Non-pigmented ciliary epithelial cell (primary cell): ENCODE data around the gene ACE.
"Not testable (repeated sequence)": the region's sequence is repeated elsewhere in the genome, so short reads cannot be mapped to it uniquely, and the experiment has no call there.

ENCODE experiments used
- DNase-seq: peaks from one replicate; pipeline ENCODE4 v3.0.0-alpha.2; 2010; ENCODE audit warnings: low read depth

ACE gene

GRCh38 chr17:63444457-63444856 is 32.4 kb upstream of the ACE start:
- DNase-seq = no peak

- no peak for DNase-seq
Observed at GRCh38 chr17:63445065-63445464, 31.8 kb upstream of the ACE start.

DNA sequence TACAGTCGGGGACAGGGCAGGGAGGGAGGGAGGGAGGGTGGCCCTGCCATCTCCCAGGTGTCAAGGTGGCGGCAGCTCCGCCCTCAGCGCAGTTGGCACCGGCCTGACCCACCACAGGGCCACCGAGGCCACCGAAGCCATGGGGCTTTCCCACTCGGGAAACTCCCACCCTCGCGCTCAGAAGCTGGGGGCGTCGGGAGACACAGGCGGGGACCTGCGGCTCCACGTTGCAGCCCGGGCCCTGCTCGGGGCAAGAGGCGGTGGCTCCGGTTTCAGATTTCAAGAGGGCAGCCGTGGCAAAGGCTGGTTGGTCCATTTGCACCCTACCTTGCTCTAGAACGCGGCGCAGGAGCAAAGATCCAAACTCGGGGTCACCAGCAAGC is 31.3 kb upstream of the ACE start:
- DNase-seq = no peak

DNA sequence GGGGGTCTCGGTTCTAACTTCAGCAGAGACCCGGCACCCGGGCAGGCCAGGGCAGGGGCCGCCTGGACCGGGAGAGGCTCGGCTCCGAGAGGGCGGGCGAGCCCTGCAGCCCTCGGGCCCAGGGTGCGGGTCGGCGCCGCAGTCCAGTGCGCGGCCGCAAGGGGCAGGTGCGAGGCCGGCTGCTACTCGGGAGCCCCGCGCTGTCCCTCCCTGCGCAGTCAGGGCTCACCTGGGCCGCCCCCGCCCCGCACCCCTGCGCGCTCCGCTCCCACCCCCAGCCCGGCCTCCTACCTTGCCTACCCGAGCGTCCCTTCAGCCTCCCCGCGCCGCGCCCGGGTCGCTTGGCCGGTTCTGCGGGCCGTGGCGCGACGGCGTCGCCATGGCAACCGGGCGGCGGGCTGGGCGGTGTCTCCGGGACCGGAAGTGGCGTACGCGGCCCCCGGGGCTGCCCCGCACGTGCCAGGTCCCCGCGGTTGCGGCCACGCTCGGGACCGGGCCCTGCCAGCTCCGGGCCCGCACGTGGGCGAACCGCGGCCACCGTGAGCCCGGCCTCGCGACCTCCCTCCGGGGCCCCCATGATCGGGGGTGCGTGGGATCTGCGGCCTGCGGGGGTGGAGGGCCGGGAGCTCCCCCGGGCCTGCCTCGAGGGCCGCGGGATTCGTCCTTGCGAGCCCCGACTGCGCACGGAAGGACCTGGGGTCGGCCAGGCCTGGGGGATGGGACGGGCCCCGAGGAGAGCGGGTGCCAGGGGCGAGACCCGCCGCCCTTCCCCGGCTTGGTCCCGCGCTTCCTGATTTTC is 30.7 kb upstream of the ACE start, which contains the start of gene CYB561:
CYB561 (minus strand) TSS at position 353 of the 799 bp plus-strand sequence. CDS start 8,759 bp downstream, outside the sequence.
- no peak for DNase-seq

- DNase-seq = no peak
Observed at GRCh38 chr17:63446753-63447470, 29.9 kb upstream of the ACE start.

DNA sequence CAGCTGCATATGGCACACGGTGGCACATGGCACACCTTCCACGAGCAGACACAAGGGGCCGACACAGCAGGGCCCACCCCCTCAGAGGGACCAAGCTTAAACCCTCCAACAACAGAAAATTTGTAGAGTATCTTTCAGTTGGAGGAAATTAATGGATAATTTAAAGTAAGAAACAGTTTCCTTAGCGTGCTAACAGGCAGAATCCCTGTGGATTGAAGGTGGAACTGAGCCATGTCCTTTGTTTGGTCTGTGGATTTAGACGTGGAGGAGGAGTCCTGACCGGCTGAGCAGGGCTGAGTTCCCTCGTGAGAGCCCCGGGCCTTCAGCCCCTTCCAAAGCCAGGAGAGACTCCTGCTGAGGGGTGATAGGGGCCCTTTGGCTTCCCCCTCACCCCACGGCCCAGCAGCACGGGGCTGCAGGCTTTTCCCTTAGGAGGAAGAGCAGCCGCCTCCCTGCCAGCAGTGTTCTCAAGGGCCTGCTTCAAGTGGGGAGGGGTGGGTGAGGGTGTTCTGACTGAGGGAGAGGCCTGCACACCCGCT is 29.3 kb upstream of the ACE start:
- no peak for DNase-seq

DNA sequence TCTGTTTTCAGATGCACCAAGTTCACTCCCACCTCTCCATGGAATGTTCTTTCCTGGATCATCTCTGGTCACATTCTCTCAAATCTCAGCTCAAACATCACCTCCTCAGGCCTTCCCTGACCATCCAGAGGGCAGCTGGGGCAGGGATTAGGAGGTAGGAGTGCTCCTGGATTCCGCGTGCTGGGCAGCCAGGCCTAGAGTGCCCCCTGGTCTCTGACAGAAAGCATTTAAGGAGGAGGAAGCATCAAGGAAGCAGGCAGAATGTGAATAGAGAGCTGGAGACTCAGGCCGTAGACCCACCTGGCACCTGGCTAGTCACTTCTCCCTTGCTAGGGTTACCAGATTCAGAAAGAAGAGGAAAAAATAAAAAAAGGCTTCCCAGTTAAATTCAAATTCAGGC is 28.2 kb upstream of the ACE start:
- DNase-seq = no peak

DNA sequence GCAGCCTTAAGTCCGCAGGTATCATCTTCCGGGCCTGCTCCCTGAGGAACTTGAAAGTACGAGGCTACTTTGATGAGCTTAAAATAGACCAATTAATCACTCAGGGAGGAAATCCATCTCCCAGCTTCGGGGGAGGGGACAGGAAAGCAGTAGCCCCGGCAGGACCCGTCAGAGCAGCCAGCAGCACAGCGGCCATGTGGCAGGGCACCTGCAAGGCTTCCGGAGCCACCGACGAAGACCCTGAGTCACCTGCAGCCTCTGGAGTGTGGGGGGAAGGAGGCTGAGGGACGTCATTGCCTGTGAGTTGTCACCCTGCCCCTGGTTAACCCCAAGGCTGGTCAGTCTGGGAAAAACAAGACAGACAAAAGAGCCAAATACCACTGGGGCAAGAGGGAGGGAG is 26.3 kb upstream of the ACE start:
- no peak for DNase-seq

- no peak for DNase-seq
Observed at GRCh38 chr17:63451150-63451549, 25.7 kb upstream of the ACE start.

DNA sequence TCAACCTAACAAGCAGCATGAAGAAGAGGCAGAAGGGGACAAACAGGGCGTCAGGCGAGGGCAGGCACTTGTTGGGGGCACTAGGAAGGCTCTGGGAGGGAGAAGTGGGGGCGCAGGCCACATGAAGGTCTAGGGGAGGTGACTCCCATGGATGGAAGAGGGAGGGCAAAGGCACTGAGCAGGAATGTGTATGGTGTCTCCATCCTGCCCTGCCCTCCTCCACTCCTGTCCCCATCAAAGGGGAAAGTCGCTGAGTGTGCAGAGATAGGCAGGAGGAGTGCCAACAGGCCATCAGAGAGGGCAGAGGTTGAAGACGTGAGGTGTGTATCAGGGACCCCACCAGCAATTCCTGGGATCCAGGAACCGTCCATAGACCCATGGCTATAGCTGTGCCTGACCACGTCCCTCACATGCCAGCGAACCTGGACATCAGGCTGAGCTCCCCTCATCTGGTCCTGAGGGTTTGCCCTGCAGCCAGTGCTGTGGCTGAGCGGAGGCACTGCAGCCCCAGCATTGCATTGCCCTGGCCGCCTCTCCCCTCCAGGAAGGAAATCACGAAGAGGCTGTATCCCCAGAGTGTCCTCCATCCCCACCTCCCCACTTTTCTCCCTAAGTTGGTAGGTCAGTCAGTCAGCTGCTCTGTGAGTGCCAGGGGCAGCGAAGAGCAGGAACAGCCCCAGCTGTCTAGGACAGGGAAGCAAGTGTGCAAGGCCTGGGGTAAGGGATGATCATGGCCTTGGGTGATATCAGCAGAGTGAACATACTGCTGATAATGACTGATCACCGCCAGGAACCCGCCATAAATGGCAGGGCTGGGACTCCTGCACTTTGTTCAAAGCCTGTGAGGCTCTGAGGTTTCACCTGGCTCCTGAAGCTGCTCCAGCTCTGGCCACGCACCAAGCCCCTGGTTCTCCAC is 24.6 kb upstream of the ACE start:
- DNase-seq = no peak

DNA sequence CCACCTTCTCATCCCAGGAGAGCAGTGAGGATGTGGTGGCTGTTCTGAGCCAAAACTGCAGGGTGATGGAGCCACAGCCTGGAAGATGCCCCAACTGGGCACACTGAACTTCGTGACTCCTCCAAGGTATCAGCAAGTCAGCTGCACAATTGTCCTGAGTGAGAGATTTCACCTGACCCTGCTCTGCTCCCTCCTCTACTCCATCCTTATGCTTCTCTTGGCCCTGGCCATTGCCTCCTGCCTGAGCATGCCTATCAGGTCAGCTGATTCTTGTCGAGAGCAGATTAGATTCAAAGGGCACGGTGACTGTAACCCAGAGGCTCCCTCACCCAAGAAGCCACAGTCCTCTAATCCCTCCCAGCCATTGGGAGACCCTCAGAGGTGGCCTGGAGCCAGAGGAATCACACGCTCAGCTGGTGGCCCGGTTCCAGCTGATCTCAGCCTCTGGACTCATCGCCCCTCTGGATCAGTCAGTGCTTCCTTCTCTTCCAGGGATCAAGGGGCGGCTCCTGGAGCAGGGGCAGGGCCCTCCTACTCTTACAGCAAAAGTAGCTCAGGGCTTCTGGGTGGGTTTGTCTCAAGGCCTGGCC is 23.8 kb upstream of the ACE start:
- DNase-seq = no peak

DNA sequence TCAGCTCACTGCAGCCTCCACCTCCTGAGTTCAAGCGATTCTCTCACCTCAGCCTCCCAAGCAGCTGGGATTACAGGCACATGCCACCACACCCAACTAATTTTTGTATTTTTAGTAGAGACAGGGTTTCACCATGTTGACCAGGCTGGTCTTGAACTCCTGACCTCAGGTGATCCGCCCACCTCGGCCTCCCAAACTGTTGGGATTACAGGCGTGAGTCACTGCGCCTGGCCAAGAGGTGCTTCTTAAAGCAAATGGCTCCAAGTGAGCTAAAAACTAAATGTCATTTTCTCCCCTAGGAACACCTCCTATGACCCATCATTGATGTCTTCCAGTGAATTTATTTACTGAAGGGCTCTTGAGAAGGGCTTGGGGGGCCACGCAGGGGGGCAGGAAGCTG is 22.5 kb upstream of the ACE start:
- DNase-seq = not testable (repeated sequence)

DNA sequence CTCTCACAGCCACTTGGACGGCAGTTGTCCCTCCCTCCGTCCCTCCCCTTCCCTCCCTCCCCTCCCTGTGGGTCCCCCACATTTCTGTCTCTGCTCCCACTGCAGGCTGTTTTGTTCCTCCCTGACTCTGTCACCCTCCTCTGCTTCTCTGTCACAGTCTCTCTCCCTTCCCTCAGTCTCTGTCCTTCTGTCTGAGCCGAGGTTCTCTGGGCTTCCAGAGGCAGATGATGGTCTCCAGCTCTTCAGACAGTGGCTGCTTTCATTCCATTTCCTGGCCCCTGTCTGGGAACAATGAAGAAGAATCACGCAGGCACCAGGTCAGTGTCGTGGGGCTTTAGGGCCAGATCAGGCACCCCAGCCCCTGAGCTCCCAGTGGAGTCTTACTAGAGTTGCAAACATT is 21.9 kb upstream of the ACE start:
- DNase-seq = no peak

DNA sequence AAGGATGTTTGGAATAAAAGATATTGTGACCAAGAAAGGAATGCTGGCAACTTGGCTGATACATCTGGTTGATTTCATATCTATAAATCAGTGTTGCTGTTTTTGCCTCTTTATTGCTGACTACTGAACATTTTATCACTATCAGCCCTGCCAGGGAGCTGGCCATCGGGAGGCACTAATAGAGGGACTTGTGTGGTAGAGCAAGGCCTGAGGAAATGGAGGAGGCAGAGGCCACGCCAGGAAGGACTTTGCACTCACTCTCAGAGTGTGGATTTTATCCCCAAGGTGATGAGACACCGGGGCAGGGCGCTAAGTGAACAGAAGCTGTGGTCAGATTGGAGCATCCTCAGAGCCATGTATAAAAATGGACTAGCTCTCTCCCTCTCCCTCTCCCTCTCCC is 21.4 kb upstream of the ACE start:
- DNase-seq = no peak

DNA sequence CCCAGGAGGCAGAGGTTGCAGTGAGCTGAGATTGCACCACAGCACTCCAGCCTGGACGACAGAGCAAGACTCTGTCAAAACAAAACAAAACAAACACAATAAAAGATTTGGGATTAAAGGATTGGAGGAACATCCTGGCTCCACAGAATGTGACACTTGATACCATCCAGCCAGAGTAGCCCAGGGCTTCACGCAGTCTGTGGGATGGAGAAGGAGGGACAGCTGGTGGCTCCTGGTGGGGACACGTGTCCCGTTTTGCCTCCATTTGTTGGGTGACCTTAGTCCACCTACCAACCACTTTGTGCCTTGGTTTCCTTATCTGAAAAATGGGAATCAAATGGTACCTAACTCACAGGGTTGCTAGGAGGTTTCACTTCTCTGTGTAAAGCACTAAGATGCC is 18.4 kb upstream of the ACE start:
- DNase-seq = no peak

- DNase-seq = no peak
Observed at GRCh38 chr17:63460018-63460417, 16.8 kb upstream of the ACE start.

DNA sequence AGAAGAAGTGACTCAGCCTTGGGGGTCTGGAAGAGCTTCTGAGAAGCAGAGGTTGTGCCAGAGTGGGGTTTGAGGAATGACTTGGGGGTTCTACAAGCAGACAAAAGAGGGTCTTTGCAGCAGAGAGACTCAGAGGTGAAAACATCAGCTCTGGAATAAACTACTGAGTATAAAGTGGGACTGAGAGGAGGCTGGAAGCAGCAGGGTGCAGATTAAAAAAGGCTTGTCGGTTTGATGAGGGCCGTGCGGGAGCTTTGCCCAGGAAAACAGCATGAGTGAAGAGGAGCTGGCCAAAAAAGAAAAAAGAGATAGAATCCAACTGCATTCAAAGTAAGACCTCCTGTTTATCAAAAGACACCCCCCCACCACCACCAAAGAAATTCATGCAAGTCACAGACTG is 13.1 kb upstream of the ACE start:
- DNase-seq = no peak

- DNase-seq = no peak
Observed at GRCh38 chr17:63464691-63465236, 12.1 kb upstream of the ACE start.

- not testable (repeated sequence) for DNase-seq
Observed at GRCh38 chr17:63468099-63468498, 8.8 kb upstream of the ACE start.

GRCh38 chr17:63474174-63474573 is 2.7 kb upstream of the ACE start:
- no peak for DNase-seq
